ENCODE data around the gene NLGN2.

DNA sequence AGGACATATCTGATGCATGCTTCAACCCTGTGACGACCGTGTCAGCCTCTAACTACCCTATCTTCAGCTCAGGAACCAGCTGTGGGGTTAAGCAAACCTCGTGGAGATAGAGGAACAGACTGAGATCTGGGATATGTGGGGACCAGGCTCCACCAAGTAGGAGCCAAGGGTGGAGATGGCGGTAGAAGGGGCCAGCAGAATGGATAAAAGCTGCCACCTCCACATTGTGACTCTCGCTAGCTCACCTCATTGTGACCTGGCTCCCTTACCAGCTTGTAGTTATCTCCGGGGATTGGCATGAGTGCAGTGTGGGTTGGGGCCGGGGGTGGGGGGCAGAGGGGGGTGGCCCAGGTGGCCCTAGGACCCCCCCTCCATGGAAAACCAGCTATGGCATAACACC, 17.7 kb downstream of the NLGN2 start, which contains the start of gene SPEM2:
- TF ChIP-seq TEAD4 (CRISPR knock-in tag; IDR thresholded peaks at IDR 0.05) (no peak), TCF7 (CRISPR knock-in tag; IDR thresholded peaks at IDR 0.05; ENCODE audit: low read depth) (no peak), CTCF (IDR thresholded peaks at IDR 0.05) (no peak), NR2C2 (CRISPR knock-in tag; IDR thresholded peaks at IDR 0.05) (no peak), E2F5 (CRISPR knock-in tag; IDR thresholded peaks at IDR 0.05) (no peak)
- TF ChIP-seq, protein P1, sequence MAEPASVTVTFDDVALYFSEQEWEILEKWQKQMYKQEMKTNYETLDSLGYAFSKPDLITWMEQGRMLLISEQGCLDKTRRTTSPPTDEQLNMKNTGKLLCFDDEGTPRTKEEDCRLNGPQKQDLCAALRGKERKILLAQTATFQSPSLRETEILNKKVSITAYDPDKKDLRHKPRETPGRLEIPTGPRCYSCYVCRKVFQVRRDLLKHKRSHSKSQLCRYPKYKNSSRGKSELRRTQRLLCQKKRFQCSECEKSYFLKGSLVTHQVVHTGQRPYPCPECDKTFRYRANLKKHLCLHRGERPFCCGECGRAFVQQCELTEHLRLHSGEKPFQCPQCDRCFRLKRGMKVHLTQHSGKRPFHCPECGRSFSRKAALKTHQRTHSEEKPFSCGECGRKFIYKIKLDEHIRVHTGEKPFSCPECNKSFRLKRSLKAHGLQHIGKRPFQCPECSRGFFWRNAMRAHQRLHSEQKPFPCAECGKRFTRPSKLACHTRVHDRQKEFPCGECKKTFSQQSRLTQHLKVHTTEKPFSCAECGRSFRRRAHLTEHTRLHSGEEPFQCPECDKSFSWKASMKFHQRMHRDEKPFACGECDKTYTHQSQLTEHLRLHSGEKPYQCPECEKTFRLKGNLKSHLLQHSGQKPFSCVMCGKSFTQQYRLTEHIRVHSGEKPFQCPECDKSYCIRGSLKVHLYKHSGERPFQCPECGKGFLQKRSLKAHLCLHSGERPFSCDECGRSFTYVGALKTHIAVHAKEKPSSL (CRISPR knock-in tag; conservative IDR thresholded peaks at IDR 0.05) = no peak
- TF ChIP-seq, protein P2, sequence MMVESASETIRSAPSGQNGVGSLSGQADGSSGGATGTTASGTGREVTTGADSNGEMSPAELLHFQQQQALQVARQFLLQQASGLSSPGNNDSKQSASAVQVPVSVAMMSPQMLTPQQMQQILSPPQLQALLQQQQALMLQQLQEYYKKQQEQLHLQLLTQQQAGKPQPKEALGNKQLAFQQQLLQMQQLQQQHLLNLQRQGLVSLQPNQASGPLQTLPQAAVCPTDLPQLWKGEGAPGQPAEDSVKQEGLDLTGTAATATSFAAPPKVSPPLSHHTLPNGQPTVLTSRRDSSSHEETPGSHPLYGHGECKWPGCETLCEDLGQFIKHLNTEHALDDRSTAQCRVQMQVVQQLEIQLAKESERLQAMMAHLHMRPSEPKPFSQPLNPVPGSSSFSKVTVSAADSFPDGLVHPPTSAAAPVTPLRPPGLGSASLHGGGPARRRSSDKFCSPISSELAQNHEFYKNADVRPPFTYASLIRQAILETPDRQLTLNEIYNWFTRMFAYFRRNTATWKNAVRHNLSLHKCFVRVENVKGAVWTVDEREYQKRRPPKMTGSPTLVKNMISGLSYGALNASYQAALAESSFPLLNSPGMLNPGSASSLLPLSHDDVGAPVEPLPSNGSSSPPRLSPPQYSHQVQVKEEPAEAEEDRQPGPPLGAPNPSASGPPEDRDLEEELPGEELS (CRISPR knock-in tag; IDR thresholded peaks at IDR 0.05) = no peak

Data from WTC11 (cell line).